ENCODE data around the gene JAK1.

Gene JAK1

DNA sequence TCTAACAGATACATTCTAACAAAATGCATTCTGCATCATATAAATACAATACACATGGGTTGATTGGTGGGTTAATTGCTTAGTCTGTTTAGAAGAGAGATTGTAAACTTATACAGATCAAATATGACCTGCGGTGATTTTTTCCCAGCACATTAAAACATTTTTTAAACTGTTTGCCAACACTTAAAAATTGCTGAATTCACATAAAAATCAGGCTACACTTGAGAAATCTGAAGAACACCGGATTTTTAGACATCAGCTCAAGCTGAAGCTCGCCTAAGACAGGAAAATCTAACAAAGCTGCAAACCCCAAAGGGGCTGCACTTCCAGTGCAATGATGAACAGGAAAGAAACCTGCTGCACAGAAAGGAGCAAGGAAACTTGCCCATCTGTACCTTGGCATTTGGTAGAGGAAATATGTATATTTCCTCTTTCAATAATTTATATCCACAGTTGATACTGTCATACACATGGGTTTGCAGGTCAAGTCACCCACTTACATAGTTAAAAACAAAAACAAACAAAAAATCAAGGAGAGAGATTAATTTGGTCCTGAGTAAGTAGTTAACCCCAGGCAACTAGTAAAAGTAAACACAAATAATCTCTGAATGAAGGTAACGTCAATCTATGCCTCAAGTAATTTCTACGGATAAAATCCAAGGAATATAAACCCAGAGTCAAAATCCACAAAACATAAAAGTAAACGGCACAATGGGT is 30.4 kb upstream of the JAK1 start:
- Histone ChIP-seq H3K4me3 (ENCODE audit: low read depth, low read length) (no peak overlapping the region), H3K9ac (ENCODE audit: low read depth, low read length) (no peak overlapping the region), H3K9me3 (ENCODE audit: control insufficient read depth, insufficient read depth, low read length) (no peaks in the 10 kb centered on the region), H3K36me3 (ENCODE audit: control insufficient read depth, insufficient read depth, low read length) (no peaks in the 10 kb centered on the region), H3K27me3 (ENCODE audit: control insufficient read depth, insufficient read depth, low read length) (peaks cover 9% of the 10 kb centered on the region), H3K4me1 (ENCODE audit: control insufficient read depth, insufficient read depth, low read length) (peaks cover 4% of the 10 kb centered on the region)

DNA sequence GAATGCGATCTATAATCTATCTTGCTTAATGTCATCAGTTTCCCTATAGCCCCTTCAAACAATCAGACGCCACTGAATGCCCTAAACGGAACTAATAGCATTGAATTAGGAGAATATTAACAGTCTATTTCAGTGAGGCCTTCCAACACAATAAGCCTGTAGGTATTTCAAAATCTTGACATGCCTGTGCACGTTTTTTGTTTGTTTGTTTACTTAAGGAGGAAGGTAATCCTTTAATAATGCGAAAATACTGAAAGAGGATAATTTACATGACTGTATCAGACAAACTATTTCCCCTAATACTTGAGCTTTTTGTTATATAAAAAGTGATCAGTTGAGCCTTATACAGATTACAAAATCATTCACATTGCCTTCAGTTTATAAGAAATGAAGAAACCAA is 29.0 kb upstream of the JAK1 start:
- Histone ChIP-seq H3K9ac (ENCODE audit: low read depth, low read length) (no peak overlapping the region), H3K4me1 (ENCODE audit: control insufficient read depth, insufficient read depth, low read length) (no peaks in the 10 kb centered on the region), H3K36me3 (ENCODE audit: control insufficient read depth, insufficient read depth, low read length) (no peaks in the 10 kb centered on the region), H3K9me3 (ENCODE audit: control insufficient read depth, insufficient read depth, low read length) (no peaks in the 10 kb centered on the region), H3K27me3 (ENCODE audit: control insufficient read depth, insufficient read depth, low read length) (no peaks in the 10 kb centered on the region), H3K4me3 (ENCODE audit: low read depth, low read length) (no peak overlapping the region)

DNA sequence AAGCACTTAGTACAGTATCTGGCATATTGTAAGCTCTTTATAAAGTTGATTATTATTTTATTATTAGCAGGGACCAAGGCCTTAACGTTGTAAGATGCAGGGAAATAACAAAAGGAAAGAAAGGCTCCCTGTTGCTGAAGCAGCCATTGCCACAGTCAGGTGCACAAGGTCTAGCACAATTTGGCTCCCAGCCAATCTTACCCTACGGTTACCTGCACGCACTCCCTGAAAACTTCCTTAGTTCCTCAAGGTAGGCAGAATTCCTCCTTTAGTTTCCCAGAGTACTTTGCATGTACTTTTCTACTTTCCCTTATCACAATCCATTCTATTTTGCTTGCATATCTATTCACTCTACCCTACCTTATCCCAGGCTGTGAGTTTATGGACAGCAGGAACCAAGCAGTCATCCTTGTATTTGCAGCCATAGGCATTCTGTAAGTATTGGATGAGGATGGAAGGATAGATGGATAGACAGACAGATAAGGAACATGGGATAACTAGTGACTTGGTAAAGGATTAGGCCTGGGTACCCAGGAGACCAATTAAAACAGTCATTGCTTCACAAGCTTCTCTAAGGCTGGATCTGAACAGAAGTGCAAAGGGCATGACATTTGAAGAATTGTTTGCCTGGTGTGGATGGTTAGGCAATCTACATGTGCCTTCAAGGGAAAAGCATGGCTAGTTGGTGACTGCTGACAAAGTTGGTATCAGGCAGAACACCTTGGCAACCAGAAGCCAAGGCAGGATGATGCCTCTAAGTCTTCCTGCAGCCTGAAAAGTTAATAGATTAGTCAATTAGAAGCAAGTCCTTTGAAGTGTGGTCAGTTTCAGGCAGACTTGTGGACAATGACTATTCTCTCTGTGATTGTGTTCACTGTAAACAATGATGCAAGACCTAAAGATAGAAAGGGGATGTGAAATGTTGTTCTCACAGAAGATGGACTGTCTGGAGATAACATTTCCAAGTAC is 20.8 kb upstream of the JAK1 start:
- Histone ChIP-seq H3K4me3 (ENCODE audit: low read depth, low read length) (no peak overlapping the region), H3K4me1 (ENCODE audit: control insufficient read depth, insufficient read depth, low read length) (no peaks in the 10 kb centered on the region), H3K9me3 (ENCODE audit: control insufficient read depth, insufficient read depth, low read length) (no peaks in the 10 kb centered on the region), H3K27me3 (ENCODE audit: control insufficient read depth, insufficient read depth, low read length) (no peaks in the 10 kb centered on the region), H3K9ac (ENCODE audit: low read depth, low read length) (no peak overlapping the region), H3K36me3 (ENCODE audit: control insufficient read depth, insufficient read depth, low read length) (no peaks in the 10 kb centered on the region)

DNA sequence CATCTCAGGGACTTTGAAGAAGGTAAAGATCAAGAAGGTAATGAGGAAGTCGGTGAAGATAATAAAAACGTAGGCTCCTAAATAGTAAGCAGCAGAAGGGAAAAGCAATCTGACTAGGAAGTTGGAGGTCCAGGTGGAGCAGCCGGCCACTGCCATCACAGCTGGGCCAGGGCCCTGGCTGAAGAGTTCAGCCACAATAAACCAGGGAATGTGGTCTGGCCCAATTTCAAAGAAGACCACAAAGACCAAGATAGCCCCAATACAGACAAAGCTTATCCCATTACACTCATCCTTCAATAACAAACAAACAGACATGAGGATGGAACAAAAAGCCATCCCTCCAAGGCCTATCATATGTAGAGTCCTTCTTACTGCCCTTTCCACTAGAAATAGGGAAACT is 18.4 kb upstream of the JAK1 start:
- H3K36me3 ChIP-seq (ENCODE audit: control insufficient read depth, insufficient read depth, low read length), result no peaks in the 10 kb centered on the region
- H3K4me1 ChIP-seq (ENCODE audit: control insufficient read depth, insufficient read depth, low read length), result no peaks in the 10 kb centered on the region
- H3K4me3 ChIP-seq (ENCODE audit: low read depth, low read length), result no peak overlapping the region
- H3K27me3 ChIP-seq (ENCODE audit: control insufficient read depth, insufficient read depth, low read length), result no peaks in the 10 kb centered on the region
- no peak overlapping the region for H3K9ac ChIP-seq (ENCODE audit: low read depth, low read length)
- H3K9me3 ChIP-seq (ENCODE audit: control insufficient read depth, insufficient read depth, low read length), result no peaks in the 10 kb centered on the region

GRCh38 chr1:64984106-64984505 is 17.8 kb upstream of the JAK1 start:
- H3K4me1 ChIP-seq (ENCODE audit: control insufficient read depth, insufficient read depth, low read length), result no peaks in the 10 kb centered on the region
- H3K9me3 ChIP-seq (ENCODE audit: control insufficient read depth, insufficient read depth, low read length), result no peaks in the 10 kb centered on the region
- H3K9ac ChIP-seq (ENCODE audit: low read depth, low read length), result no peak overlapping the region
- no peaks in the 10 kb centered on the region for H3K27me3 ChIP-seq (ENCODE audit: control insufficient read depth, insufficient read depth, low read length)
- H3K4me3 ChIP-seq (ENCODE audit: low read depth, low read length), result no peak overlapping the region
- H3K36me3 ChIP-seq (ENCODE audit: control insufficient read depth, insufficient read depth, low read length), result no peaks in the 10 kb centered on the region

DNA sequence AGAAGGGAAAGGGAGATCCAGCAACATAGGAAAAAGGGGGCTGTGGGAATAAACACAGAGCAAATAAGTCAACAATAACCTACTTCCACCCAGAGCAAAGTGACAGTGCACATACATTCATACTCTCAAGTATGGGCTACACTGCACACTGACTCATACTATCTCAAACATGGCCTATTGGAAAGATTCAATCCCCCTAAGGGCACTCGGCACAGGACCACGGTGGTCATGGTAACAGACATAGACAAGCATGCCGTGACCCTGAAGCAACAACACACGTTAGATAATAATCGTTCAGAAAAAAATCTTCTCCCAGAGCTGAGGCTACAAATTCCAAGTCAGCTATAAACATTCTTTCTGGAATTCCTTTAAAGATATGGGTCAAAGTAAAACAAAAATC is 16.8 kb upstream of the JAK1 start:
- H3K9ac ChIP-seq (ENCODE audit: low read depth, low read length), result no peak overlapping the region
- H3K4me1 ChIP-seq (ENCODE audit: control insufficient read depth, insufficient read depth, low read length), result no peaks in the 10 kb centered on the region
- H3K4me3 ChIP-seq (ENCODE audit: low read depth, low read length), result no peak overlapping the region
- no peaks in the 10 kb centered on the region for H3K36me3 ChIP-seq (ENCODE audit: control insufficient read depth, insufficient read depth, low read length)
- no peaks in the 10 kb centered on the region for H3K27me3 ChIP-seq (ENCODE audit: control insufficient read depth, insufficient read depth, low read length)
- H3K9me3 ChIP-seq (ENCODE audit: control insufficient read depth, insufficient read depth, low read length), result no peaks in the 10 kb centered on the region

- H3K4me3 ChIP-seq (ENCODE audit: low read depth, low read length), result no peak overlapping the region
- H3K27me3 ChIP-seq (ENCODE audit: control insufficient read depth, insufficient read depth, low read length), result no peaks in the 10 kb centered on the region
- H3K4me1 ChIP-seq (ENCODE audit: control insufficient read depth, insufficient read depth, low read length), result no peaks in the 10 kb centered on the region
- H3K9me3 ChIP-seq (ENCODE audit: control insufficient read depth, insufficient read depth, low read length), result no peaks in the 10 kb centered on the region
- no peak overlapping the region for H3K9ac ChIP-seq (ENCODE audit: low read depth, low read length)
- H3K36me3 ChIP-seq (ENCODE audit: control insufficient read depth, insufficient read depth, low read length), result no peaks in the 10 kb centered on the region
Observed at GRCh38 chr1:64981601-64982533, 15.5 kb upstream of the JAK1 start.

DNA sequence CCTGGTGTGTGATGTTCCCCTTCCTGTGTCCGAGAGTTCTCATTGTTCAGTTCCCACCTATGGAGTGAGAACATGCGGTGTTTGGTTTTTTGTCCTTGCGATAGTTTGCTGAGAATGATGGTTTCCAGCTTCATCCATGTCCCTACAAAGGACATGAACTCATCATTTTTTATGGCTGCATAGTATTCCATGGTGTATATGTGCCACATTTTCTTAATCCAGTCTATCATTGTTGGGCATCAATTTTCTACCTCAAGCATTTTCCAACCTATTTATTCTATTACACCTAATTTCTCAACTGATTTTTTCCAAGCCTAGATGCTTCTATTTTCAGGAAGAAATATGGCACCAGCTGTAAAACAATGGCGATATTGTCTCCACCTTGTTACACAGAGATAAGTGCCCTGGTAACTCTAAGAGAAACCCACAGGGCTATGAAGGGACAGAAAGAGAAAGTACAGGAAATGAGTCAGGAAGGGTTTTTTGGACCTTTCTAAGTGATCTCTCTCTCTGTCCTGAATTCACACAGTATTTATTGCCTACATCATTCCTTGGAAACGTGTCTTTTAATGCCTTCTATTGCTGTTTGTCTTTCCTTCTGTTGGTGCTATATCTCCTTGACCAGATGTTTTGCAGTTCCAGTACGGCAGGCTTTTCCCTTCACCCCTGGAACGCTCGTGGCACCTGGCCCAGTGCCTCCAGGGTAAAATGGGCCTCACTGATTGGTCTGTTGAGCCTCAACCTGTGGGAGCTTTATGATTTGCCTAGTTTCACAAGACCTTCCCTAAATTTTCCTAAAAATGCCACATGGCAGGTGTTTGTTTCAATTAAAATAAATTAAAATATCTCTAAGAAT is 14.6 kb upstream of the JAK1 start:
- Histone ChIP-seq H3K36me3 (ENCODE audit: control insufficient read depth, insufficient read depth, low read length) (no peaks in the 10 kb centered on the region), H3K4me3 (ENCODE audit: low read depth, low read length) (no peak overlapping the region), H3K9ac (ENCODE audit: low read depth, low read length) (no peak overlapping the region), H3K9me3 (ENCODE audit: control insufficient read depth, insufficient read depth, low read length) (no peaks in the 10 kb centered on the region), H3K4me1 (ENCODE audit: control insufficient read depth, insufficient read depth, low read length) (peaks cover 2% of the 10 kb centered on the region), H3K27me3 (ENCODE audit: control insufficient read depth, insufficient read depth, low read length) (no peaks in the 10 kb centered on the region)

DNA sequence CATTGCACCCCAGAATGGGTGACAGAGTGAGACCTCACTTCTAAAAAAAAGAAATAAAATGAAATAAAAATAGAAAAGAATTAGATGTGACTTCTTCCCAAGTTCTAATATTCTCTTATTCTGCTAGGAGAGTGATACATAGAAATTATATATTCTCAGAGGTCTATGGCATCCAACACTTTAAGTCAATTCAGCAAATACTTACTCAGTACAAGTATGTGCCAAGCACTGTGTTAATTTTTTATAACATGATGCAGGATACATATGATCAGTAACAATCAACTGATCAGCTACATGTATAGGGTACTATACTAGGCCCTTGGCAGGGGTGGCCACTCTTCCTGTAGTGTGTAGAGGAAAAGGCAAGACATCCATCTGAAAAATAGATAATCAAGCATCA is 13.0 kb upstream of the JAK1 start:
- Histone ChIP-seq H3K27me3 (ENCODE audit: control insufficient read depth, insufficient read depth, low read length) (no peaks in the 10 kb centered on the region), H3K4me1 (ENCODE audit: control insufficient read depth, insufficient read depth, low read length) (peaks cover 6% of the 10 kb centered on the region), H3K4me3 (ENCODE audit: low read depth, low read length) (no peak overlapping the region), H3K9ac (ENCODE audit: low read depth, low read length) (no peak overlapping the region), H3K9me3 (ENCODE audit: control insufficient read depth, insufficient read depth, low read length) (no peaks in the 10 kb centered on the region), H3K36me3 (ENCODE audit: control insufficient read depth, insufficient read depth, low read length) (no peaks in the 10 kb centered on the region)

DNA sequence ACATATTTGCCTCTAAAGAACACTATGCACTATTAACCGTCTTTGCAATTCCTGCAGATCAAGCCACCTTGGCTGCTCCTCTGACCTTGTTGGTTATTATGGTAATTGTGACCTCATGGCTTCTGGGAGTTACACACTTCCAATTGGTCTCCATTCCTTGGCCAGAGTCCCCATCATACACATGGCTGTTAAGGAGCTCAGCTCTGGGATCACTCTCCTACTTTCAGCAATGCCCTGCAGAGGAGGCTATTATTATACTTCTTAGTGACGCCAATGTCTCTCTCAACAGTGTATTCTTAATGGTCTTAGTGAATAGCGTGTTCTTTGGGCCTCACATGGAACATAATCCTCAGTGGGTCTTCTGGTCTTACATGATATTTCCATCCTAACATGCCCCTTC is 10.0 kb upstream of the JAK1 start:
- peaks cover 6% of the 10 kb centered on the region for H3K4me1 ChIP-seq (ENCODE audit: control insufficient read depth, insufficient read depth, low read length)
- no peak overlapping the region for H3K9ac ChIP-seq (ENCODE audit: low read depth, low read length)
- no peaks in the 10 kb centered on the region for H3K9me3 ChIP-seq (ENCODE audit: control insufficient read depth, insufficient read depth, low read length)
- H3K4me3 ChIP-seq (ENCODE audit: low read depth, low read length), result no peak overlapping the region
- no peaks in the 10 kb centered on the region for H3K36me3 ChIP-seq (ENCODE audit: control insufficient read depth, insufficient read depth, low read length)
- H3K27me3 ChIP-seq (ENCODE audit: control insufficient read depth, insufficient read depth, low read length), result no peaks in the 10 kb centered on the region

GRCh38 chr1:64975740-64976139 is 9.4 kb upstream of the JAK1 start:
- H3K4me3 ChIP-seq (ENCODE audit: low read depth, low read length), result no peak overlapping the region
- no peaks in the 10 kb centered on the region for H3K27me3 ChIP-seq (ENCODE audit: control insufficient read depth, insufficient read depth, low read length)
- no peak overlapping the region for H3K9ac ChIP-seq (ENCODE audit: low read depth, low read length)
- H3K36me3 ChIP-seq (ENCODE audit: control insufficient read depth, insufficient read depth, low read length), result no peaks in the 10 kb centered on the region
- H3K9me3 ChIP-seq (ENCODE audit: control insufficient read depth, insufficient read depth, low read length), result no peaks in the 10 kb centered on the region
- peaks cover 6% of the 10 kb centered on the region for H3K4me1 ChIP-seq (ENCODE audit: control insufficient read depth, insufficient read depth, low read length)

Data from iPS-15b (cell line).